Keratinocyte (primary cell): ENCODE results near the gene GABRR2. TPM values are rescaled to one million over a fixed set of nuclear protein-coding genes. Genes with fewer than 3 reads are reported as not detected.

ENCODE experiments used
- DNase-seq: peaks from one replicate; pipeline ENCODE4 v3.0.0-alpha.2; 2011; ENCODE audit warnings: low read depth, missing footprints, low spot score
- FAIRE-seq: peaks from 2 replicates; lab custom pipeline; 2011; peaks lifted over from hg19 to GRCh38; lab: Jason Lieb, UNC
- H2AFZ ChIP-seq: 2 replicates; pipeline ENCODE4 v1.6.0; 2012; ENCODE audit warnings: low read length, control low read depth, inconsistent platforms; ENCODE audit not compliant: control insufficient read depth
- H3K27ac ChIP-seq: 2 replicates; pipeline ENCODE4 v1.5.1; 2011; ENCODE audit warnings: low read length; ENCODE audit not compliant: control insufficient read depth, insufficient read depth
- H3K27me3 ChIP-seq: 3 replicates; pipeline ENCODE4 v1.6.0; 2011; ENCODE audit warnings: low read length; ENCODE audit not compliant: control insufficient read depth, insufficient read depth; ENCODE audit errors: extremely low read depth
- H3K36me3 ChIP-seq, 2 experiments: 2 replicates in 1 of 2; 3 replicates in 1 of 2; pipeline ENCODE4 v1.5.1; 2011; ENCODE audit warnings: low read length in 2 of 2, mild to moderate bottlenecking in 1 of 2; ENCODE audit not compliant: control insufficient read depth in 2 of 2, insufficient read depth in 2 of 2; ENCODE audit errors: extremely low read depth in 1 of 2
- H3K4me1 ChIP-seq: 3 replicates; pipeline ENCODE4 v1.5.1; 2011; ENCODE audit warnings: low read length; ENCODE audit not compliant: control insufficient read depth, insufficient read depth; ENCODE audit errors: extremely low read depth
- H3K4me2 ChIP-seq: 3 replicates; pipeline ENCODE4 v1.6.0; 2011; ENCODE audit warnings: low read depth, low read length; ENCODE audit not compliant: control insufficient read depth, insufficient read depth; ENCODE audit errors: extremely low read depth
- H3K4me3 ChIP-seq, 3 experiments: fragments of 200-600 bp in 1 of 3; sonication (generic) in 1 of 3; 2 replicates in 2 of 3; 3 replicates in 1 of 3; pipeline ENCODE4 v1.5.1; 2011 to 2016; ENCODE audit warnings: low read length in 3 of 3, mild to moderate bottlenecking in 3 of 3, control low read depth in 2 of 3, inconsistent platforms in 1 of 3, low read depth in 1 of 3, mixed read lengths in 1 of 3, mixed run types in 1 of 3, moderate library complexity in 1 of 3; ENCODE audit not compliant: control insufficient read depth in 2 of 3, insufficient read depth in 2 of 3; ENCODE audit errors: extremely low read depth in 1 of 3
- H3K79me2 ChIP-seq: 2 replicates; pipeline ENCODE4 v1.6.0; 2012; ENCODE audit warnings: low read length; ENCODE audit not compliant: control insufficient read depth, insufficient read depth
- H3K9ac ChIP-seq: 3 replicates; pipeline ENCODE4 v1.6.0; 2011; ENCODE audit warnings: low read length; ENCODE audit not compliant: control insufficient read depth, insufficient read depth; ENCODE audit errors: extremely low read depth
- H3K9me1 ChIP-seq: 3 replicates; pipeline ENCODE4 v1.6.0; 2011; ENCODE audit warnings: low read length; ENCODE audit not compliant: control insufficient read depth, insufficient read depth; ENCODE audit errors: extremely low read depth
- H3K9me3 ChIP-seq: 2 replicates; pipeline ENCODE4 v1.5.1; 2012; ENCODE audit warnings: low read depth, low read length; ENCODE audit not compliant: control insufficient read depth
- H4K20me1 ChIP-seq: 3 replicates; pipeline ENCODE4 v1.6.0; 2011; ENCODE audit warnings: low read length; ENCODE audit not compliant: control insufficient read depth, insufficient read depth; ENCODE audit errors: extremely low read depth
- EZH2 ChIP-seq: IDR thresholded peaks from one replicate; pipeline ENCODE4 v1.6.1; 2012; ENCODE audit warnings: inconsistent platforms, mild to moderate bottlenecking, low read length, moderate library complexity
- dilution Hi-C: fragments of 300-500 bp; cut with MboI; formaldehyde crosslinking; loops from one replicate; pipeline ENCODE4 v1.7.0; 2020; ENCODE audit warnings: low sequenced_read_pairs; ENCODE audit not compliant: extremely low pct_ligation_motif_present
- polyA plus RNA-seq, 5 experiments: library from polyadenylated mRNA; depleted of rRNA in 3 of 5; stranded (reverse) in 3 of 5; stranded (forward) in 1 of 5; unstranded in 1 of 5; fragments of >200 nt; gene quantifications; 1 replicate in 1 of 5; 2 replicates in 3 of 5; 3 replicates in 1 of 5; pipeline versions ENCODE4 v1.2.1 to v1.2.3, GENCODE V29; 2011 to 2012; ENCODE audit warnings: missing spikeins in 2 of 5, low read depth in 1 of 5, low replicate concordance in 1 of 5
- TF ChIP-seq, protein P1 (sequence below), 3 experiments: IDR thresholded peaks in 1 of 3; conservative IDR thresholded peaks in 1 of 3; optimal IDR thresholded peaks in 1 of 3; 2 replicates in 2 of 3; 3 replicates in 1 of 3; pipeline versions ENCODE3 to v1.5.1; 2011; ENCODE audit warnings: low read length in 3 of 3, mild to moderate bottlenecking in 3 of 3, moderate library complexity in 2 of 3, control low read depth in 1 of 3, inconsistent platforms in 1 of 3; ENCODE audit not compliant: insufficient read depth in 2 of 3; ENCODE audit errors: extremely low read depth in 1 of 3

GABRR2 gene
- polyA plus RNA-seq, 1 donor (not counting 4 experiments of a cell fraction or from before 2014, with no cell fraction given) = 0.03 TPM

DNA sequence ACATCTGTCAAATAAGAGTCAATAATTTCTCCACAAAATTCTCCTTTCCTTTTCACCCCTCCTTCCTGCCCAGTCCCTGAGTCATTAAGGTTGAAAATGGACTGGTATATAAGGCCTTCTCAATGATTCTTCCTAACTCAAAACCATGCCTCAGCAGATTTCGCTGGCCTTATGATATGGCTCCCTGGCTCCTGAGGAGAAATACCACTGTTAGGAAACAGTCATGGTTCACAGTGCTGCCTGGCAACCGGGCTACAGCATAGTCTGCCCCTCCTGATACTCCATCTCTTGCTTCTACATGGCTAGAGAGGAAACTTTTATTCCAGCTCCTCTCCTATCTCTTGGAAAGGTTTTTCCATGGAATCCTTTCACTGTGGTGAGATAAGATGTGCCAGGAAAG lies 32.7 kb upstream of the GABRR2 start:
- Histone ChIP-seq H3K4me2 (no peak overlapping the region), H3K9me1 (no peaks in the 10 kb centered on the region), H3K79me2 (peaks cover 38% of the 10 kb centered on the region), H3K27ac (no peak overlapping the region), H3K9ac (no peak overlapping the region), H3K36me3 (no peaks in the 10 kb centered on the region), H3K27me3 (no peaks in the 10 kb centered on the region), H3K9me3 (no peaks in the 10 kb centered on the region), H4K20me1 (no peaks in the 10 kb centered on the region), H2AFZ (no peak overlapping the region), H3K4me1 (peaks cover 7% of the 10 kb centered on the region), H3K4me3 (no peak overlapping the region)
- DNase-seq = no peak
- TF ChIP-seq, protein P1, sequence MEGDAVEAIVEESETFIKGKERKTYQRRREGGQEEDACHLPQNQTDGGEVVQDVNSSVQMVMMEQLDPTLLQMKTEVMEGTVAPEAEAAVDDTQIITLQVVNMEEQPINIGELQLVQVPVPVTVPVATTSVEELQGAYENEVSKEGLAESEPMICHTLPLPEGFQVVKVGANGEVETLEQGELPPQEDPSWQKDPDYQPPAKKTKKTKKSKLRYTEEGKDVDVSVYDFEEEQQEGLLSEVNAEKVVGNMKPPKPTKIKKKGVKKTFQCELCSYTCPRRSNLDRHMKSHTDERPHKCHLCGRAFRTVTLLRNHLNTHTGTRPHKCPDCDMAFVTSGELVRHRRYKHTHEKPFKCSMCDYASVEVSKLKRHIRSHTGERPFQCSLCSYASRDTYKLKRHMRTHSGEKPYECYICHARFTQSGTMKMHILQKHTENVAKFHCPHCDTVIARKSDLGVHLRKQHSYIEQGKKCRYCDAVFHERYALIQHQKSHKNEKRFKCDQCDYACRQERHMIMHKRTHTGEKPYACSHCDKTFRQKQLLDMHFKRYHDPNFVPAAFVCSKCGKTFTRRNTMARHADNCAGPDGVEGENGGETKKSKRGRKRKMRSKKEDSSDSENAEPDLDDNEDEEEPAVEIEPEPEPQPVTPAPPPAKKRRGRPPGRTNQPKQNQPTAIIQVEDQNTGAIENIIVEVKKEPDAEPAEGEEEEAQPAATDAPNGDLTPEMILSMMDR (optimal IDR thresholded peaks at IDR 0.05 in 1 of 3, IDR thresholded peaks at IDR 0.05 in 1 of 3, conservative IDR thresholded peaks at IDR 0.05 in 1 of 3; ENCODE audit: extremely low read depth in 1 of 3, insufficient read depth in 2 of 3, low read length in 3 of 3) = no peak
- no peak for TF ChIP-seq EZH2
- no peak for FAIRE-seq
- dilution Hi-C loops = no loop called here

DNA sequence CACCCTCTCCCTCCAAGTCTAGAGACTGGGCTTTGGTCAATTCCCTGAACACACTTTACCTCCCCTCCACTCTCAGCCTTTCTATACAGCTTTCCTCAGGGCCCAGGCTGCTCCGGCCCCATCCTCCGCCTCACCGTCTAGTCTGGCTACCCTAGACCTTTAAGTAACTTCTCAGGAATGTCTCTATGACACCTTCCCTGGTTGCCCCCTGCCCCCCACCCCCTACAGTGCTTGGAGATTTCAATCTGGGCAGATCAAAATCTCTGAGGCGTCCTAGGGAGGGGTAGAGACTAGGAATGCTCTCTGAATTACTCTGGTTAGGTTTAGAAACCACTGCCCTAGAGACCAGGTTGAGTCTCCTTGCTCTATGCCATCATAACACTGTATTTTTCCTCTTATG lies 31.3 kb upstream of the GABRR2 start:
- Histone ChIP-seq H3K79me2 (peaks cover 30% of the 10 kb centered on the region), H4K20me1 (no peaks in the 10 kb centered on the region), H3K4me3 (no peak overlapping the region), H3K4me1 (peaks cover 7% of the 10 kb centered on the region), H3K27me3 (no peaks in the 10 kb centered on the region), H3K9me3 (no peaks in the 10 kb centered on the region), H3K27ac (no peak overlapping the region), H2AFZ (no peak overlapping the region), H3K9me1 (no peaks in the 10 kb centered on the region), H3K9ac (no peak overlapping the region), H3K36me3 (peaks cover 0 to under 1% of the 10 kb centered on the region in 2 experiments), H3K4me2 (no peak overlapping the region)
- dilution Hi-C loops = no loop called here
- FAIRE-seq = no peak
- TF ChIP-seq EZH2 = no peak
- TF ChIP-seq, protein P1 (optimal IDR thresholded peaks at IDR 0.05 in 1 of 3, IDR thresholded peaks at IDR 0.05 in 1 of 3, conservative IDR thresholded peaks at IDR 0.05 in 1 of 3; ENCODE audit: extremely low read depth in 1 of 3, insufficient read depth in 2 of 3, low read length in 3 of 3) = no peak
- DNase-seq = no peak
